Stimulated activated CD8-positive, alpha-beta memory T cell treated with anti-CD3 and anti-CD28 coated beads, Interleukin-12 subunit alpha, Interleukin-12 subunit beta, amount 100 ng/mL, for 1 hour (primary cell): ENCODE data around the gene SLC6A11.

Source experiments
- DNase-seq: peaks from one replicate; pipeline ENCODE4 v3.0.0-alpha.2; 2020; ENCODE audit warnings: low read depth

SLC6A11 gene

GRCh38 chr3:10816019-10816862 is at the start of gene SLC6A11:
TSS of gene SLC6A11 (plus strand) at chr3:10816228. CDS start at chr3:10816266, 38 bp downstream.
- no peak for DNase-seq

- no peak for DNase-seq
Observed at GRCh38 chr3:10768708-10769394, 47.2 kb upstream of the SLC6A11 start.

GRCh38 chr3:10770547-10770946 is 45.5 kb upstream of the SLC6A11 start:
- DNase-seq, result no peak

GRCh38 chr3:10770981-10771380 is 45.0 kb upstream of the SLC6A11 start:
- no peak for DNase-seq

GRCh38 chr3:10771486-10772270 is 44.4 kb upstream of the SLC6A11 start:
- no peak for DNase-seq

GRCh38 chr3:10772271-10773161 is 43.5 kb upstream of the SLC6A11 start:
- DNase-seq, result no peak

GRCh38 chr3:10774129-10774670 is 41.8 kb upstream of the SLC6A11 start:
- DNase-seq, result no peak

- DNase-seq, result no peak
Observed at GRCh38 chr3:10774825-10775224, 41.2 kb upstream of the SLC6A11 start.

GRCh38 chr3:10775259-10775658 is 40.8 kb upstream of the SLC6A11 start:
- no peak for DNase-seq

- no peak for DNase-seq
Observed at GRCh38 chr3:10775828-10776227, 40.2 kb upstream of the SLC6A11 start.

GRCh38 chr3:10777627-10778026 is 38.4 kb upstream of the SLC6A11 start:
- no peak for DNase-seq

GRCh38 chr3:10778492-10779292 is 37.3 kb upstream of the SLC6A11 start:
- no peak for DNase-seq

- no peak for DNase-seq
Observed at GRCh38 chr3:10779293-10779805, 36.7 kb upstream of the SLC6A11 start.

GRCh38 chr3:10780243-10780642 is 35.8 kb upstream of the SLC6A11 start:
- no peak for DNase-seq

GRCh38 chr3:10780922-10781321 is 35.1 kb upstream of the SLC6A11 start:
- no peak for DNase-seq

- DNase-seq, result no peak
Observed at GRCh38 chr3:10781981-10782380, 34.0 kb upstream of the SLC6A11 start.

- no peak for DNase-seq
Observed at GRCh38 chr3:10783360-10784351, 32.4 kb upstream of the SLC6A11 start.

- DNase-seq, result no peak
Observed at GRCh38 chr3:10786640-10787039, 29.4 kb upstream of the SLC6A11 start.

GRCh38 chr3:10788451-10788850 is 27.6 kb upstream of the SLC6A11 start:
- DNase-seq, result no peak
